ENCODE data around the gene BORCS6. TPM values are rescaled to one million over a fixed set of nuclear protein-coding genes. Genes with fewer than 3 reads are reported as not detected.

Gene BORCS6
- total and polyA plus RNA-seq, 2 of the 13 experiments (the other 11 are each of a cell fraction or from before 2014, with no cell fraction given): 2.0 to 5.1 TPM

- TF ChIP-seq TFE3 (CRISPR knock-in tag; IDR thresholded peaks at IDR 0.05) (peak; percentile 38; the same call in 1 of the 2 replicates), EP300 (IDR thresholded peaks at IDR 0.05; ENCODE audit: low read depth in 2 of 2, low read length in 2 of 2) (peak in 1 of 2 experiments; percentile 66; a peak in 2 of 4 replicates), EP300 (CRISPR knock-in tag; IDR thresholded peaks at IDR 0.05; ENCODE audit: borderline replicate concordance) (no peak), ZNF775 (CRISPR knock-in tag; IDR thresholded peaks at IDR 0.05; ENCODE audit: borderline replicate concordance) (no peak), ZHX2 (IDR thresholded peaks at IDR 0.05; ENCODE audit: low read depth) (no peak), ZHX2 (CRISPR knock-in tag; IDR thresholded peaks at IDR 0.05; ENCODE audit: borderline replicate concordance) (no peak), ZNF143 (CRISPR knock-in tag; IDR thresholded peaks at IDR 0.05) (no peak), ZNF335 (CRISPR knock-in tag; IDR thresholded peaks at IDR 0.05) (no peak), ETV6 (CRISPR knock-in tag; conservative IDR thresholded peaks at IDR 0.05) (no peak), CENPX (CRISPR knock-in tag; IDR thresholded peaks at IDR 0.05) (no peak), FOXP1 (IDR thresholded peaks at IDR 0.05) (no peak), FOXP1 (CRISPR knock-in tag; IDR thresholded peaks at IDR 0.05) (no peak; the same call in 1 of the 2 replicates), IKZF1 (IDR thresholded peaks at IDR 0.05) (no peak), ZNF724P (CRISPR knock-in tag; IDR thresholded peaks at IDR 0.05; ENCODE audit: borderline replicate concordance) (no peak), CEBPG (CRISPR knock-in tag; IDR thresholded peaks at IDR 0.05) (no peak), PHB2 (IDR thresholded peaks at IDR 0.05; ENCODE audit: partially characterized antibody) (no peak), GMEB2 (CRISPR knock-in tag; IDR thresholded peaks at IDR 0.05; ENCODE audit: low read depth) (no peak), HNRNPLL (IDR thresholded peaks at IDR 0.05; ENCODE audit: low read depth, low read length, poor library complexity, severe bottlenecking) (peak; percentile 99), MNT (IDR thresholded peaks at IDR 0.05) (peak; percentile 92), ZNF317 (CRISPR knock-in tag; IDR thresholded peaks at IDR 0.05) (no peak), LCORL (IDR thresholded peaks at IDR 0.05) (no peak), LCORL (CRISPR knock-in tag; IDR thresholded peaks at IDR 0.05) (peak; percentile 36; the same call in 1 of the 2 replicates)
Observed at GRCh38 chr17:8156246-8156992, 33.6 kb downstream of the BORCS6 start (continued).

Data from HepG2 (cell line).